Mesodermal cell (in vitro differentiated cells): ENCODE data around the gene RHEBL1.
A peak's percentile ranks its signal among the peaks of the same experiment; 100 is the strongest.

Source experiments
- H3K27ac ChIP-seq: 2 replicates; pipeline ENCODE4 v1.7.0; 2013; ENCODE audit warnings: mild to moderate bottlenecking, low read depth, low read length, moderate library complexity; ENCODE audit not compliant: severe bottlenecking
- H3K36me3 ChIP-seq: 2 replicates; pipeline ENCODE4 v1.7.1; 2013; ENCODE audit warnings: mild to moderate bottlenecking, low read length, moderate library complexity; ENCODE audit not compliant: control insufficient read depth, insufficient read depth
- H3K4me1 ChIP-seq: one replicate; pipeline ENCODE4 v1.7.1; 2013; ENCODE audit warnings: mild to moderate bottlenecking, low read length; ENCODE audit not compliant: insufficient read depth, control insufficient read depth, poor library complexity, severe bottlenecking
- H3K4me3 ChIP-seq: 2 replicates; pipeline ENCODE4 v1.7.0; 2013; ENCODE audit warnings: low read length, control low read depth, mild to moderate bottlenecking; ENCODE audit not compliant: insufficient read depth, poor library complexity, severe bottlenecking; ENCODE audit errors: extremely low read depth
- H3K9me3 ChIP-seq: 2 replicates; pipeline ENCODE4 v1.7.1; 2013; ENCODE audit warnings: mild to moderate bottlenecking, low read length, moderate library complexity; ENCODE audit not compliant: control insufficient read depth
- WGBS, 2 experiments: methylation state at CpG; one replicate each; pipeline ENCODE4 v1.1.5; 2013; ENCODE audit warnings: missing lambda C conversion rate in 2 of 2; ENCODE audit not compliant: insufficient coverage in 2 of 2; 5-methylcytosine and 5-hydroxymethylcytosine counted together

Gene RHEBL1

GRCh38 chr12:49026101-49026500, 43.7 kb downstream of the RHEBL1 start:
- WGBS, 2 experiments: 96 to 98% methylated on average over 20 to 21 of the region's 21 CpGs
- Histone ChIP-seq H3K36me3 (peaks cover 99% of the 10 kb centered on the region), H3K9me3 (no peaks in the 10 kb centered on the region), H3K4me1 (no peaks in the 10 kb centered on the region), H3K4me3 (no peak overlapping the region), H3K27ac (no peak overlapping the region)

DNA sequence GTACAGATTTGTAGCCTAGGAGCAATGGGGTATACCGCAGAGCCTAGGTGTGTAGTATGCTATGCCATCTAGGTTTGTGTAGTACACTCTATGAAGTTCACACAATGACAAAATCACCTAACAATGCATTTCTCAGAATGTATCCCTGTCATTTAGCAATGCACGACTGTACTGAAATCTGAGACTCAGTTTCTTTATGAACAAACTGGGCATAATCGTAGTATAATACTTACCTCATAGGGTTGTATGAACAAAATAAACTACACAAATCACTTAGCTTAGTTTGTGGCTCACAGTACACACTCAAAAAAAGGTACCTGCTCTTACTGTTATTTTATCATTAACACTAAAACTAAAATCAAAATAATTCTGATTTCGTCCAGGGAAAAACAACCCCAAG, 44.3 kb downstream of the RHEBL1 start:
- Histone ChIP-seq H3K4me1 (peaks cover 3% of the 10 kb centered on the region), H3K9me3 (no peaks in the 10 kb centered on the region), H3K27ac (no peak overlapping the region), H3K36me3 (peaks cover 99% of the 10 kb centered on the region), H3K4me3 (no peak overlapping the region)
- WGBS, 2 experiments: 100% methylated on average over 1 of the region's 4 CpGs; no CpG with 5 or more reads in 1 of the 2 experiments

DNA sequence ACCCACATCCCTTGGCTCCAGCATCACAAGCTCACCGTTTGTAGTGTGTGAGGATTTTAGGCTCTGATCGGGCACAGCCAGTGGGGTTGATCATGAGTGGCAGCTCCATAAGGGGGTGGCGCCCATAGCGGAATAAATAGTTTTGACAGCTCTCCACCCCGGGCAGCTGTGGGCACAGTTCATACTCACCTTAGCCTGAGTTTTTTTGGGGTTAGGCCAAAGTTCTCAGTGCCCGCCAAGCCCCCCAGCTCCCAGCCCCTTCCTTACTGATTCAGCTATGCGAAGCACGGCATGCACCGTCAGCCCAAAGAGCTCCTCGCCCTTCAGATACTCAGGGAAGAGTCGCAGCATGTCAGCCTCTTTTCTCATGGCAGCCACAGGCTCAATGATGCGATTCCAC, 45.2 kb downstream of the RHEBL1 start:
- Histone ChIP-seq H3K4me1 (peaks cover 8% of the 10 kb centered on the region), H3K27ac (no peak overlapping the region), H3K36me3 (peaks cover 91% of the 10 kb centered on the region), H3K9me3 (no peaks in the 10 kb centered on the region), H3K4me3 (no peak overlapping the region)
- WGBS, 2 experiments: 93 to 98% methylated on average over 10 to 12 of the region's 12 CpGs

DNA sequence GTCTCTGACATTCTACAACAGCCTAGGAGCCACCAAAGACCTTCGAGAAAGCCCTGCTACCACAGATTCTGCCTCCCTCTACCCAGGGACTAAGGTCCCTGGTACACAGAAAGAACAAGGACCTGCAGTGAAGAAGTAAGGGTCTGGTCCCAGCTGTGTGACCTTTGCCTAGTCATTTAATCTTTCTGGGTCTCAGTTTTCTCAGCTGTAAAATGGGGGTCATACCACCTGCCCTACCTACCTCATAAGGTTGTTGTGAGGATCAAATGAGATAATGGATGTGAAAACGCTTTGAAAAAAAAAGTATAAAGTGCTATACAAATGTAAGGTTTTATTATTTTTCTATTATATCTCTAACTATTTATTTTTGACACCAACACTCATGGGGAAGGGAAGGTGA, 46.0 kb downstream of the RHEBL1 start:
- Histone ChIP-seq H3K4me1 (peaks cover 12% of the 10 kb centered on the region), H3K9me3 (no peaks in the 10 kb centered on the region), H3K4me3 (no peak overlapping the region), H3K36me3 (peaks cover 84% of the 10 kb centered on the region), H3K27ac (no peak overlapping the region)
- WGBS, 2 experiments: 80% methylated on average over 1 of the region's 2 CpGs; no CpG with 5 or more reads in 1 of the 2 experiments

DNA sequence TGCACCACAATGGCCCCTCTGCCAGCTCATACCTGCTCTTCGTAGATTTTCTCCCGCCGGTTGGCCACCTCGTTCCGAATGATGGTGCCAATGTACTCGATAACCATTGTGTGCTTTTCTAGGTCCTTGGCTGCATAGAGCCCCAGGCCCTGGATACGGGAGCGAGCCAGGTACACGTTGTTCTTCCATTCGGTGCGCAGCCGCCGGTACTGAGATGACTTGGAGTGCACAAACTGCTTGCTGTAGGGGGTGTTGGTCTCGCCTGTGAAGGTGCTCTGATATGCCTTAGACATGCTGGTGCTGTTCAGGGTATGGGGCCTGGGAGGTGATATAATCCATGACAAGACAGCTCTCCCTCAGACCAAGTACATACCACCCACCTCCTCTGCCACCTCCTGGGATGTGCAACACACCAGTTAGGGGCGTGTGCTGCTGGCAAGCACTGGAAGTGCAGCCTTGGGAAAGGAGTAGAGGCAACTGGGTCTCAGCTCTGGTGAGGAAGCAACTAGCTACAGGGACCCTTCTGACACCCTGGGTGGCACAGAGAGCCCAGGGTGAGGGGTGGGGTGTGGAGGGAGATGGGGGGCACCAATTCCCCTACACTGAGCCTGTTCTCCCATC, 47.1 kb downstream of the RHEBL1 start:
- WGBS, 2 experiments: 97% methylated on average over 14 of the region's 15 CpGs
- Histone ChIP-seq H3K4me3 (no peak overlapping the region), H3K4me1 (peaks cover 12% of the 10 kb centered on the region), H3K27ac (no peak overlapping the region), H3K9me3 (no peaks in the 10 kb centered on the region), H3K36me3 (peaks cover 72% of the 10 kb centered on the region)

GRCh38 chr12:49021292-49021915, 48.4 kb downstream of the RHEBL1 start:
- Histone ChIP-seq H3K36me3 (peaks cover 59% of the 10 kb centered on the region), H3K9me3 (no peaks in the 10 kb centered on the region), H3K4me1 (peaks cover 12% of the 10 kb centered on the region), H3K4me3 (no peak overlapping the region), H3K27ac (no peak overlapping the region)
- WGBS, 2 experiments: 92 to 100% methylated on average over 2 to 5 of the region's 11 CpGs

DNA sequence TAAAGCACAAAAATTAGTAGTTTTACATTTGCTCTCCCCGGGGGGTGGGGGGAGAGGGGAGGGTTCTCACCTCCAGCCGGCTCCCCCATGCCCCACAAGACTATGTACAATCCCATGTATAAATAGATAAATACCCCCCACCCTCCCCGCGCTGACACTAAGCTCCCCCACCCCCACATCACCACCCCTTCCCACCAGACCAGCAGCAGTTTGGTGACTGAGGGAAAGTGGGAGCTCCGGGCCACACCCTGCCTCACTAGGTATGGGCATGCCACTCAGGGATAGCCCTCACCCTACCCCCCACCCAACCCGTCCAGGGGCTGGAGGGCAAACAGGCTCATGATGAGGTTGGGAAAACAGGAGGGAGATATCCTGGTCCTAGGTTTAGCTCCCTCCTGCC, 49.3 kb downstream of the RHEBL1 start:
- Histone ChIP-seq H3K27ac (no peak overlapping the region), H3K4me1 (peaks cover 12% of the 10 kb centered on the region), H3K36me3 (peaks cover 54% of the 10 kb centered on the region), H3K9me3 (no peaks in the 10 kb centered on the region), H3K4me3 (no peak overlapping the region)
- no CpG with 5 or more reads among the region's 6 CpGs for WGBS, 2 experiments

GRCh38 chr12:49019443-49020324, 50.1 kb downstream of the RHEBL1 start:
- peak overlapping the region; percentile 98 for H3K27ac ChIP-seq
- 90 to 96% methylated on average over 3 to 4 of the region's 10 CpGs for WGBS, 2 experiments
- H3K4me1 ChIP-seq: peaks cover 12% of the 10 kb centered on the region
- H3K36me3 ChIP-seq: peaks cover 47% of the 10 kb centered on the region
- H3K4me3 ChIP-seq: peak overlapping the region; percentile 67
- no peaks in the 10 kb centered on the region for H3K9me3 ChIP-seq

- no CpG with 5 or more reads among the region's 8 CpGs for WGBS, 2 experiments
- peak overlapping the region; percentile 98 for H3K27ac ChIP-seq
- no peaks in the 10 kb centered on the region for H3K9me3 ChIP-seq
- peaks cover 40% of the 10 kb centered on the region for H3K36me3 ChIP-seq
- peaks cover 12% of the 10 kb centered on the region for H3K4me1 ChIP-seq
- H3K4me3 ChIP-seq: peak overlapping the region; percentile 67
Measured at GRCh38 chr12:49019120-49019430, 50.7 kb downstream of the RHEBL1 start.

GRCh38 chr12:49018261-49019119, 51.3 kb downstream of the RHEBL1 start, which contains the start of gene PRKAG1:
Gene PRKAG1, minus strand, starts transcription at chr12:49018776. Its CDS starts 36 bp downstream, at chr12:49018740.
- Histone ChIP-seq H3K36me3 (peaks cover 35% of the 10 kb centered on the region), H3K4me3 (peak within 1 kb of the TSS; percentile 67), H3K27ac (peak within 1 kb of the TSS; percentile 98), H3K9me3 (no peaks in the 10 kb centered on the region), H3K4me1 (peaks cover 12% of the 10 kb centered on the region)
- WGBS, 2 experiments: 0 to 1% methylated on average over 38 to 43 of the region's 59 CpGs
